IMR-90 (cell line): ENCODE results near the gene CLDN6.

Source experiments
- BHLHE40 ChIP-seq: fragments of 150-350 bp; IDR thresholded peaks from 2 replicates; pipeline ENCODE4 v1.6.1; 2016; ENCODE audit warnings: mild to moderate bottlenecking, low read depth, low read length
- CEBPB ChIP-seq: IDR thresholded peaks from 2 replicates; pipeline ENCODE4 v1.6.1; 2012; ENCODE audit warnings: low read depth, low read length, improper control_type of control experiment
- CTCF ChIP-seq: conservative IDR thresholded peaks from 2 replicates; pipeline ENCODE4 v1.5.1; 2012; ENCODE audit warnings: mild to moderate bottlenecking, low read depth, low read length, improper control_type of control experiment
- MAZ ChIP-seq: IDR thresholded peaks from 2 replicates; pipeline ENCODE4 v1.6.1; 2012; ENCODE audit warnings: low read depth, mild to moderate bottlenecking, low read length, improper control_type of control experiment, moderate library complexity, borderline replicate concordance
- MXI1 ChIP-seq: IDR thresholded peaks from 2 replicates; pipeline ENCODE4 v1.6.1; 2012; ENCODE audit warnings: low read depth, mild to moderate bottlenecking, low read length, moderate library complexity, borderline replicate concordance
- NFE2L2 ChIP-seq: fragments of 150-350 bp; IDR thresholded peaks from 2 replicates; pipeline ENCODE4 v1.6.1; 2016; ENCODE audit warnings: low read depth, mild to moderate bottlenecking, low read length
- POLR2A ChIP-seq: IDR thresholded peaks from 2 replicates; pipeline ENCODE4 v1.6.1; 2012; ENCODE audit warnings: mild to moderate bottlenecking, low read depth, low read length
- RAD21 ChIP-seq: IDR thresholded peaks from 2 replicates; pipeline ENCODE4 v1.6.1; 2012; ENCODE audit warnings: low read length, improper control_type of control experiment
- RFX5 ChIP-seq: IDR thresholded peaks from 2 replicates; pipeline ENCODE4 v1.8.0; 2012; ENCODE audit warnings: low read depth, mild to moderate bottlenecking, low read length, moderate library complexity
- SMC3 ChIP-seq: fragments of 150-350 bp; IDR thresholded peaks from 2 replicates; pipeline ENCODE4 v1.6.1; 2016; ENCODE audit warnings: low read depth, mild to moderate bottlenecking, antibody characterized with exemption, low read length, moderate library complexity
- USF2 ChIP-seq: fragments of 150-350 bp; IDR thresholded peaks from 2 replicates; pipeline ENCODE4 v1.6.1; 2017; ENCODE audit warnings: mild to moderate bottlenecking, antibody characterized with exemption, low read length, low read depth

- TF ChIP-seq RAD21 = no peak
- TF ChIP-seq CTCF = no peak
- no peak for TF ChIP-seq RFX5
- TF ChIP-seq POLR2A = no peak
- TF ChIP-seq MAZ = no peak
- no peak for TF ChIP-seq USF2
- no peak for TF ChIP-seq MXI1
- TF ChIP-seq CEBPB = no peak
- TF ChIP-seq SMC3 = no peak
- TF ChIP-seq NFE2L2 = no peak
- no peak for TF ChIP-seq BHLHE40
Measured at GRCh38 chr16:2981899-2982250, 36.1 kb downstream of the CLDN6 start.
